K562 (cell line): ENCODE measurements around the gene BRME1. TPM values are rescaled to one million over a fixed set of nuclear protein-coding genes. Genes with fewer than 3 reads are reported as not detected.

Experiments
- ATAC-seq: fragments of 200-7000 bp; cut with Tn5 transposase; 3 replicates; pipeline ENCODE4 v1.9.1; 2020; ENCODE audit warnings: moderate library complexity
- BruUV-seq: library from RNA; stranded (reverse); fragments of 400-500 nt; replicated peaks from 2 replicates; lab custom pipeline; 2021; lab: Mats Ljungman, UMichigan
- CTCF ChIA-PET: fragments of 300-600 bp; formaldehyde crosslinking; extraction: SDS; loops from one replicate; lab custom pipeline; 2021; ENCODE audit warnings: low intra/inter-chr PET ratio; lab: Yijun Ruan, JAX
- POLR2A ChIA-PET: fragments of 300-600, 350-650 bp; sonication (Branson Sonifier 250); formaldehyde crosslinking; extraction: SDS; loops from one replicate; lab custom pipeline; 2021; ENCODE audit warnings: antibody characterized with exemption, inconsistent platforms; lab: Yijun Ruan, JAX
- DNase-seq, 4 experiments: peaks; one replicate each; pipeline versions ENCODE4 v3.0.0 to v3.0.0-alpha.2; 2011 to 2018; ENCODE audit warnings: low spot score in 3 of 4, mixed read lengths in 3 of 4; ENCODE audit errors: extremely low read depth in 1 of 4
- FAIRE-seq: peaks from 2 replicates; lab custom pipeline; 2011; peaks lifted over from hg19 to GRCh38; lab: Jason Lieb, UNC
- H2AFZ ChIP-seq: 2 replicates; pipeline ENCODE4 v1.6.0; 2011; ENCODE audit warnings: low read depth, low read length, control low read depth, inconsistent platforms
- H3K27ac ChIP-seq: fragments of 200-600 bp; 3 replicates; pipeline ENCODE4 v1.8.0; 2011; ENCODE audit warnings: low read depth, mild to moderate bottlenecking, control low read depth, inconsistent platforms, low read length, moderate library complexity, mixed read lengths; ENCODE audit errors: extremely low read depth
- H3K27me3 ChIP-seq, 2 experiments: fragments of 300-600 bp in 1 of 2; 2 replicates in 1 of 2; 3 replicates in 1 of 2; pipeline versions ENCODE4 v1.6.0 to v1.8.0; 2011; ENCODE audit warnings: inconsistent platforms in 2 of 2, low read length in 2 of 2, mild to moderate bottlenecking in 1 of 2, mixed read lengths in 1 of 2, moderate library complexity in 1 of 2; ENCODE audit not compliant: control insufficient read depth in 2 of 2, insufficient read depth in 2 of 2
- H3K36me3 ChIP-seq: fragments of 300-600 bp; 3 replicates; pipeline ENCODE4 v1.8.0; 2011; ENCODE audit warnings: mild to moderate bottlenecking, low read length, inconsistent platforms; ENCODE audit not compliant: control insufficient read depth, insufficient read depth
- H3K4me1 ChIP-seq, 2 experiments: fragments of 200-600 bp in 1 of 2; replicated peaks in 1 of 2; 2 replicates in 1 of 2; 3 replicates in 1 of 2; pipeline versions ENCODE4 v1.5.1 to v1.8.0; 2011; ENCODE audit warnings: inconsistent platforms in 2 of 2, low read length in 2 of 2, mild to moderate bottlenecking in 1 of 2, mixed read lengths in 1 of 2, moderate library complexity in 1 of 2; ENCODE audit not compliant: control insufficient read depth in 2 of 2, insufficient read depth in 2 of 2
- H3K4me2 ChIP-seq: 2 replicates; pipeline ENCODE4 v1.6.1; 2011; ENCODE audit warnings: low read length, control low read depth, inconsistent platforms, mixed read lengths; ENCODE audit not compliant: insufficient read depth
- H3K4me3 ChIP-seq: fragments of 200-600 bp; sonication (generic), shearing (Covaris generic); 2 replicates; pipeline ENCODE4 v1.5.1; 2016; ENCODE audit warnings: control low read depth, inconsistent platforms
- H3K79me2 ChIP-seq: fragments of 200-600 bp; 3 replicates; pipeline ENCODE4 v1.8.0; 2011; ENCODE audit warnings: low read length, inconsistent platforms; ENCODE audit not compliant: control insufficient read depth, insufficient read depth
- H3K9ac ChIP-seq, 2 experiments: 2 replicates each; pipeline versions ENCODE4 v1.6.0 to v1.6.1; 2011; ENCODE audit warnings: low read depth in 2 of 2, low read length in 2 of 2, control low read depth in 1 of 2, inconsistent platforms in 1 of 2, mild to moderate bottlenecking in 1 of 2, mixed read lengths in 1 of 2; ENCODE audit not compliant: insufficient read depth in 1 of 2
- H3K9me1 ChIP-seq: one replicate; pipeline ENCODE4 v1.6.0; 2011; ENCODE audit warnings: inconsistent platforms, mild to moderate bottlenecking, low read length, moderate library complexity; ENCODE audit not compliant: control insufficient read depth, insufficient read depth
- H3K9me3 ChIP-seq: replicated peaks from 2 replicates; pipeline ENCODE4 v1.5.1; 2011; ENCODE audit warnings: low read depth, low read length, inconsistent platforms; ENCODE audit not compliant: control insufficient read depth, insufficient read depth
- H4K20me1 ChIP-seq: replicated peaks from 2 replicates; pipeline ENCODE4 v1.6.1; 2011; ENCODE audit warnings: low read length, inconsistent platforms, mixed read lengths; ENCODE audit not compliant: control insufficient read depth, insufficient read depth
- CBFB ChIP-seq: sonication (generic); formaldehyde crosslinking; IDR thresholded peaks from 2 replicates; pipeline ENCODE4 v1.4.0; 2020; ENCODE audit warnings: mild to moderate bottlenecking, missing genetic modification reagents
- MCM5 ChIP-seq: fragments of 450-650 bp; IDR thresholded peaks from 2 replicates; pipeline ENCODE4 v1.6.1; 2016; ENCODE audit warnings: low read depth
- POLR2G ChIP-seq: fragments of 200-400 bp; formaldehyde crosslinking; IDR thresholded peaks from 2 replicates; pipeline ENCODE4 v1.6.1; 2017; ENCODE audit warnings: low read depth, mild to moderate bottlenecking, antibody characterized with exemption, low read length, moderate library complexity
- RBFOX2 ChIP-seq: fragments of 200-400 bp; formaldehyde crosslinking; IDR thresholded peaks from 2 replicates; pipeline ENCODE4 v1.6.1; 2017; ENCODE audit warnings: low read depth, mild to moderate bottlenecking, low read length, moderate library complexity
- TAF9B ChIP-seq: fragments of 450-650 bp; IDR thresholded peaks from 2 replicates; pipeline ENCODE4 v1.6.1; 2018; ENCODE audit warnings: mild to moderate bottlenecking; ENCODE audit not compliant: partially characterized antibody
- ZBTB1 ChIP-seq: sonication (generic); formaldehyde crosslinking; IDR thresholded peaks from 2 replicates; pipeline ENCODE4 v1.8.1; 2023; ENCODE audit warnings: missing genetic modification reagents, low read depth, mild to moderate bottlenecking, borderline replicate concordance
- ZSCAN29 ChIP-seq: fragments of 450-650 bp; IDR thresholded peaks from 2 replicates; pipeline ENCODE4 v1.6.1; 2017
- WGBS: fragments of 100-300 bp; shearing (Covaris generic); methylation state at CpG from one replicate; pipeline ENCODE4 v1.1.6; 2016; ENCODE audit warnings: low coverage, mixed read lengths; ENCODE audit not compliant: insufficient coverage; ENCODE audit errors: missing lambda C conversion rate; 5-methylcytosine and 5-hydroxymethylcytosine counted together
- in situ Hi-C: fragments of 300-500 bp; cut with MboI; formaldehyde crosslinking; loops from 4 replicates; pipeline ENCODE4 v1.15.0; 2018; ENCODE audit warnings: inconsistent platforms, mixed read lengths
- intact Hi-C: fragments of 100-400 bp; cut with micrococcal nuclease; formaldehyde crosslinking; loops from 2 replicates; pipeline ENCODE4 v1.14.2; 2022
- polyA plus RNA-seq, 8 experiments: library from polyadenylated mRNA; depleted of rRNA in 4 of 8; stranded (reverse) in 5 of 8; unstranded in 3 of 8; fragments of >200 nt; fragmentation: Nextera tagmentation in 2 of 8; fragmentation: Illumina TruSeq in 1 of 8; extraction: Ambion mirVana in 2 of 8; extraction: Trizol in 1 of 8; gene quantifications; 2 replicates each; pipeline versions ENCODE4 v1.2.1 to v1.2.3, GENCODE V29; 2011 to 2014; ENCODE audit warnings: inconsistent platforms in 1 of 8, missing spikeins in 1 of 8
- total RNA-seq, 7 experiments: library from RNA; depleted of rRNA in 6 of 7; stranded (reverse); fragments of >200 nt in 6 of 7; fragmentation: Illumina TruSeq in 2 of 7; extraction: Trizol in 2 of 7; gene quantifications; 2 replicates each; pipeline versions ENCODE4 v1.2.1 to v1.2.3, GENCODE V29; 2011 to 2021; ENCODE audit warnings: low replicate concordance in 1 of 7

Gene BRME1
- total and polyA plus RNA-seq, 9 of the 15 experiments (the other 6 are each of a cell fraction or from before 2014, with no cell fraction given): 0.75 to 6.1 (median 3.6) TPM

DNA sequence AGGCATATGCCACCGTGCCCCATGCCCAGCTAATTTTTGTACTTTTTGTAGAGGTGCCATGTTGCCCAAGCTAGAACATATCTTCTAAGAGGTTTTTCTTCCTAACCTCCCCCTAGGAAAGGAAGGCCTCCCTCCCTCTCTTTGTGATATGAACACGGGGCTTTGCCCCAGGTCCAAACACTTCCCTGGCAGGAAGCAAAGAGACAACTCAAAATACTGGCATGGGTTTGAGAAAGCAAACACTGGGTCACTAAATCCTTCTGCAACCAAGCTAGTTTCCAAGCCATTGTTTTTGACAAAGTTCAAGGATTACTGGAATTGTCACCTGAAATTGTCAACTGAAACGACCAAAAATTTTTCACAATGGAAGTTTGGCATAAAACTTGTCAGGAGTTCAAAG lies 8.9 kb upstream of the BRME1 start:
- Histone ChIP-seq H3K4me1 (peaks cover 0 to 16% of the 10 kb centered on the region in 2 experiments; a peak in 1 of 5 replicates), H2AFZ (no peak overlapping the region), H3K79me2 (no peaks in the 10 kb centered on the region), H3K27ac (no peak overlapping the region), H3K4me2 (no peak overlapping the region), H3K27me3 (no peaks in the 10 kb centered on the region), H3K36me3 (peaks cover 62% of the 10 kb centered on the region), H3K9me1 (peaks cover 3% of the 10 kb centered on the region), H3K9ac (no peak overlapping the region), H3K9me3 (no peaks in the 10 kb centered on the region), H4K20me1 (no peaks in the 10 kb centered on the region), H3K4me3 (no peak overlapping the region)
- no peak for ATAC-seq
- 77% methylated on average over 3 of the region's 3 CpGs for WGBS
- ChIA-PET POLR2A (interaction anchor here (1.0 kb wide), 1 partner anchor 38 kb away, joined by 4 read pairs; the partner anchor contains the start of gene DCAF15), CTCF (no interaction called here)
- no TSS peak for BruUV-seq
- intact Hi-C loops (no loop called here), in situ Hi-C loops (no loop called here)
- no peak for FAIRE-seq
- DNase-seq: peak in 1 of 4 experiments; percentile 2
- TF ChIP-seq TAF9B: no peak

GRCh38 chr19:13913352-13913751 lies 7.4 kb upstream of the BRME1 start:
- Histone ChIP-seq H3K4me1 (peaks cover 0 to 10% of the 10 kb centered on the region in 2 experiments; a peak in 2 of 5 replicates), H2AFZ (no peak overlapping the region), H3K36me3 (peaks cover 53% of the 10 kb centered on the region), H3K4me2 (no peak overlapping the region), H3K27ac (no peak overlapping the region), H3K27me3 (no peaks in the 10 kb centered on the region), H3K9me3 (no peaks in the 10 kb centered on the region), H3K79me2 (no peaks in the 10 kb centered on the region), H3K4me3 (no peak overlapping the region), H4K20me1 (no peaks in the 10 kb centered on the region), H3K9ac (no peak overlapping the region; a peak in 1 of 4 replicates), H3K9me1 (peaks cover 3% of the 10 kb centered on the region)
- ATAC-seq (no peak), DNase-seq (peak in 1 of 4 experiments; percentile 2), FAIRE-seq (no peak)
- CTCF ChIA-PET: no interaction called here
- no TSS peak for BruUV-seq
- intact Hi-C loops: no loop called here
- in situ Hi-C loops: no loop called here
- TF ChIP-seq POLR2G (peak; percentile 51; the same call in 1 of the 2 replicates), ZSCAN29 (no peak), MCM5 (no peak), RBFOX2 (peak; percentile 61), ZBTB1 (no peak), CBFB (CRISPR knock-in tag) (no peak)
- POLR2A ChIA-PET: interaction anchor here (0.6 kb wide), 1 partner anchor 12 kb away, joined by 3 read pairs; no protein-coding TSS in a partner anchor
- WGBS: 97% methylated on average over 16 of the region's 17 CpGs
